ENCODE results near the gene WFDC5.
"Not testable (repeated sequence)": the region's sequence is repeated elsewhere in the genome, so short reads cannot be mapped to it uniquely, and the experiment has no call there.

Gene WFDC5, protein sequence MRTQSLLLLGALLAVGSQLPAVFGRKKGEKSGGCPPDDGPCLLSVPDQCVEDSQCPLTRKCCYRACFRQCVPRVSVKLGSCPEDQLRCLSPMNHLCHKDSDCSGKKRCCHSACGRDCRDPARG

GRCh38 chr20:45114465-45115385, at the start of gene WFDC5:
Gene WFDC5, minus strand, starts transcription at chr20:45115174. Its CDS starts 91 bp downstream, at chr20:45115083.
- DNase-seq (ENCODE audit: low spot score) = no peak

GRCh38 chr20:45163083-45163803, 48.3 kb upstream of the WFDC5 start:
- no peak for DNase-seq (ENCODE audit: low spot score)

GRCh38 chr20:45157962-45158361, 43.0 kb upstream of the WFDC5 start:
- DNase-seq (ENCODE audit: low spot score) = no peak

GRCh38 chr20:45156713-45157112, 41.7 kb upstream of the WFDC5 start:
- no peak for DNase-seq (ENCODE audit: low spot score)

DNA sequence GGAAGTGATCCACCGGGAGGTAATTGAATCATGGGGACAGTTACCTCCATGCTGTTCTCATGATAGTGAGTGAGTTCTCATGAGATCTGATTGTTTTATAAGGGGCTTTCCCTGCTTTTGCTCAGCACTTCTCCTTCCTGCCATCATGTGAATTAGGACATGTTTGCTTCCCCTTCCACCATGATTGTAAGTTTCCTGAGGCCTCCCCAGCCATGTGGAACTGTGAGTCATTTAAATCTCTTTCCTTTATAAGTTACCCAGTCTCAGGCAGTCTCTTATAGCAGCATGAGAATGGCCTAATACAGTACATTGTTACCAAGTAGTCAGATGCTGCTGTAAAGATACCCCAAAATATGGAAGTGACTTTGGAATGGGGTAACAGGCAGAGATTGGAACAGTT, 39.8 kb upstream of the WFDC5 start:
- not testable (repeated sequence) for DNase-seq (ENCODE audit: low spot score)

DNA sequence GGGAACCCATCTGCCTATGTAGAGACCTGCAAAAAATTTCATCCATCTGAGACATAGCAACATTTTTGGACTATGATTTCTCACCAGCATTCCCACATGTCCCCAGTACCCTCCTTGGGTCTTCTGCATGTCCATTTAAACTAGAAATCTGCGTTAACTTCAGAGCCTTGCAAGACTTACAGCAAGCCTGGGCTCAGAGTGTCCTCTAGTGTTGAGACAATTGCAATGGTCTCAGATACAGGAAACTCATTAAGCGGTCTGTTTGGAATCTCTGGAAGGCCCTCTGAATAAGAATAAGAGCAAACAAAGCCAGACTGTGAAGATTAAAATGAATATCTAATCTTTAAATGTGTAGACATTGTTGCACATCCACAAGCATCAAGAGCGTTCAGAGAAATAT, 39.2 kb upstream of the WFDC5 start:
- no peak for DNase-seq (ENCODE audit: low spot score)

- no peak for DNase-seq (ENCODE audit: low spot score)
Measured at GRCh38 chr20:45153752-45154151, 38.8 kb upstream of the WFDC5 start.

DNA sequence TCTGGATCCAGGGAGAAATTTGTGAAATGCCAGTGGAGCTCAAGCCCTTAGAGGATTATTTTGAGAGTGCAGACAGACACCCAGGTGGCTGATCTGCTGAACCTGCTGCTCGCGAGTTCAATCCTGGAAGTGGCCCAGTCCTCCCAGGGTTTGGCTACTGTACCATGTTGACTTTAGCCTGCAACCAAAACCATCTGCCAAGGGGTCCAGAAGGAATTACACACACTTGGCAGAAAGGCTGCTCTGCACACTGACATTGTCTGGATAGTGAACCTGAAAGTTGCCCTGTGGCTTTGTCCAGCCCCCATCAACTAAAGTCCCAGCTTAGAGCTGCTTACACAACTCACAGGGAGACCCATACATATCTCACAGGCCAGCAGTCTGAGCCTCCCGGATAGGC, 38.2 kb upstream of the WFDC5 start:
- no peak for DNase-seq (ENCODE audit: low spot score)

DNA sequence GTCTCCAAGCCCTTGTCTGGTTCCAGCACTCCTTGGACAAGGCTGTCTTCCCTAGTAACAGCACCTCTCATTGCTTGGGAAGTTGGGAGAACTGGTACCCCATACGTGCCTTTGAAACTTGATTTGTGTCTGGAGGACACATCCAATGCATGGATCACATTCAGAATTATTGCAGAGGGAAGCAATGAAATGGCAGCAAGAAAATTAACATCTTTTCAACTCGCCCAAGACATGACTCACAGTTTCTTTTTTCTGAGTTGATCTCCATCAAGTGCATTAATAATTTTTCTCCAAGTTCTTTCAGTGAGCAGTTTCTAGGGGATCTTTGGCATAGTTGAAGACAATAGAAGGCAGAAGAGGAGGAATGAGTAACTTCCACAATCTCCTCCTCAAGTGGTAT, 37.4 kb upstream of the WFDC5 start:
- DNase-seq (ENCODE audit: low spot score) = no peak

GRCh38 chr20:45149062-45149461, 34.1 kb upstream of the WFDC5 start:
- no peak for DNase-seq (ENCODE audit: low spot score)

- no peak for DNase-seq (ENCODE audit: low spot score)
Measured at GRCh38 chr20:45140836-45141235, 25.9 kb upstream of the WFDC5 start.

DNA sequence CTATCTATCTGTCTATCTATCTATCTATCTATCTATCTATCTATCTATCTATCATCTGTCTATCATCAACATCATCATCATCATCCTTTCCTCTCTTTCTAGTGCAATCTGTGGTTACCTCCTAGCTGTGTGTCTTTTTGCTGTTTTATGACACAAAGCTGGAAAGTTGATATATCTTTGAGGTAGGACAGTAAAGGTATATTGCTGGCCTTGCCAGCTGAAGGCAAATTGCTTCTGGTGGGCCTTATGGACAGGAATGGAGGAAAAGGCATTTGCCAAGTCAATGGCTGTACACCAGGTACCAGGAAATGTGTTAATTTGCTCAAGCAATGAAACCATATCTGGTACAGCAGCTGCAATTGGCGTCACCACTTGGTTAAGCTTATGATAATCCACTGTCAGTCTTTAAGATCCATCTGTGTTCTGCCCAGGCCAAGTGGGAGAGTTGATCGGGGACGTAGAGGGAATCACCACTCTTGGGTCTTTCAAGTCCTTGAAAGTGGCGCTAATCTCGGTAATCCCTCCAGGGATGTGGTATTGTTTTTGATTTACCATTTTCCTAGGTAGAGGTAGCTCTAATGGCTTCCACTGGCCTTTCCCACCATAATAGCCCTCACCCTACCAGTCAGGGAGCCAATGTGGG, 24.9 kb upstream of the WFDC5 start:
- DNase-seq (ENCODE audit: low spot score) = not testable (repeated sequence)

DNA sequence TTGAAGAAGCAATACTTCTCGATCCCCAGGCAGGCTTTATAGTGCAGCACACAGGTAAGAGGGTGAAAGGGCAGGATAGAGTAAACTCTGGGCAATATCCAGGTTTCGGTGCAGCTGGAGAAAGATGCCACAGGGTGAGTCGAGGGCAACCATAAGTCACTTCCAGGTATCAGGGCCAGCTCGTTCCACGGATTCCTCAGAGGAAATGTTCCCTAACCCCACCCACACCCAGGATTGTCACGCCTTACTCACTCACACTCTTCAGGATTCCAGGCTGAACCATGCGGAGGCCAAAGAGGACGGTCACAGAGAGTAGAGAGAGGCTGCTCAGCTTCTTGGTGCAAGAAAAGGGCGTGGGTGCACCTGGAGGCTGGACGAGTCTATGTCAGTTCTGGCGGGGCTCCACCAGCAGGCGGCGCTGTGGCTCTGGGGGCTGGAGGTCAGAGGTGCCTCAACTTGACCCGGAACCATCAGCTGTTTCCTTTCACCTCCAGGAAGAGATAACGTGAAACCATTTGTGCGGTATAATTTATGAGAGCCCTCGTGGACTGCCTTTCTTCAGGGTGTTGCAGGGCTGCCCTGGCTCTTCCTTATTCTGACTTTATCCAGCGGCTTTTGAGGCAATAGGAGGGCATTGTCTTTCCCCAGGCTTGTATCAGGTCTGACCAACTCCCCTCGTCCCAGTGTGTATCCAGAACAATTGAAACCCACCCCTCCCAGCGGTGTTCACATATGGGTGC, 23.8 kb upstream of the WFDC5 start:
- DNase-seq (ENCODE audit: low spot score) = peak; percentile 16

- no peak for DNase-seq (ENCODE audit: low spot score)
Measured at GRCh38 chr20:45136911-45137310, 21.9 kb upstream of the WFDC5 start.

DNA sequence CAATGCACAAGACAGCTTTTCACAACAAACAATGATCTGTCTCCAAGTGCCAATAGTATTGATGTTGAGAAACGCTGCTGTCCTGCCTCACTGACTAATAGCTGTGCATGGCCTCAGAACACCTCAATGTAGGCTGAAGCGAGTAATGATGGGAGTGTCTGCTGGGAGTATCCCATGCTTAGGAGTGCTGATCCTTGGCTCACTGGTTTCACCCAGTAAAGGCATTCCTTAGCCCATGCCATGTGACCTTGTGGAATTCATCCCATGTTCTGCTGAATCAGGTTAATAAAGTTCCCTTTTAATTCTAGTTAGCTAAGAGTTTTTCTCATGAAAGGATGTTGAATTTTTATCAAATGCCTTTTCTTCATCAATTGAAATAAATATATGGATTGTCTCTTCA, 13.1 kb upstream of the WFDC5 start:
- no peak for DNase-seq (ENCODE audit: low spot score)

- no peak for DNase-seq (ENCODE audit: low spot score)
Measured at GRCh38 chr20:45124365-45124764, 9.4 kb upstream of the WFDC5 start, which contains the start of gene WFDC12. Gene WFDC12, minus strand, starts transcription at chr20:45124465. Its CDS starts 18 bp downstream, at chr20:45124447.

GRCh38 chr20:45121388-45121787, 6.4 kb upstream of the WFDC5 start:
- DNase-seq (ENCODE audit: low spot score) = no peak

GRCh38 chr20:45119556-45120266, 4.7 kb upstream of the WFDC5 start:
- no peak for DNase-seq (ENCODE audit: low spot score)

GRCh38 chr20:45118028-45118427, 3.1 kb upstream of the WFDC5 start:
- DNase-seq (ENCODE audit: low spot score) = no peak

DNA sequence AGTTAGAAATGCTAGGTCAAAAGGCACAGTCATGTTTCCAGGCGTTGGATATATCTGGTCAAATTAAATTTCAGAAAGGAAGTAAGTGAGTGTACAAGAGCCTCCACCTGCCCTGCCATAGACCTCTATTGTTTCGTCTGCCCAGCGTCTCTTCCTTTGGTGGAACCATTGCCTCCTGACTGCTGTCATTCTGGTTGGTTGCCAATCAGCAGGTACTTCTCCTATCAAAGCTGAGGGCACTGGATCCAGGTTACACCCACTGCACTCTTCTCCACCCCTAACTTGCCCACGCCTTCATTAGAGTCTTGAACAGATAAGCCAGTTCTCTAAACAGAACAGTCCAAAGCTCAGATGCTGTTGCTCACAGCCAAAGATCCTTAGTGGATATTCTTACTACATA, 2.6 kb upstream of the WFDC5 start:
- no peak for DNase-seq (ENCODE audit: low spot score)

GRCh38 chr20:45115829-45116228, 855 bp upstream of the WFDC5 start:
- no peak for DNase-seq (ENCODE audit: low spot score)

All from CD4-positive, alpha-beta T cell treated with Interleukin-15 for 4 hours (primary cell).